DOHH2 (cell line): ENCODE measurements around the gene FANCI.

Experiments used
- EZH2phosphoT487 ChIP-seq: fragments of 200-600 bp; sonication (generic); IDR thresholded peaks from 2 replicates; pipeline ENCODE4 v1.6.1; 2017; ENCODE audit warnings: borderline replicate concordance, mild to moderate bottlenecking, antibody characterized with exemption, low read length, moderate library complexity, mixed read lengths
- TF ChIP-seq, protein P1 (sequence below): fragments of 200-600 bp; sonication (generic); IDR thresholded peaks from one replicate; pipeline ENCODE4 v1.5.1; 2014; ENCODE audit warnings: antibody characterized with exemption, mild to moderate bottlenecking, low read depth, low read length; ENCODE audit not compliant: poor library complexity, severe bottlenecking

DNA sequence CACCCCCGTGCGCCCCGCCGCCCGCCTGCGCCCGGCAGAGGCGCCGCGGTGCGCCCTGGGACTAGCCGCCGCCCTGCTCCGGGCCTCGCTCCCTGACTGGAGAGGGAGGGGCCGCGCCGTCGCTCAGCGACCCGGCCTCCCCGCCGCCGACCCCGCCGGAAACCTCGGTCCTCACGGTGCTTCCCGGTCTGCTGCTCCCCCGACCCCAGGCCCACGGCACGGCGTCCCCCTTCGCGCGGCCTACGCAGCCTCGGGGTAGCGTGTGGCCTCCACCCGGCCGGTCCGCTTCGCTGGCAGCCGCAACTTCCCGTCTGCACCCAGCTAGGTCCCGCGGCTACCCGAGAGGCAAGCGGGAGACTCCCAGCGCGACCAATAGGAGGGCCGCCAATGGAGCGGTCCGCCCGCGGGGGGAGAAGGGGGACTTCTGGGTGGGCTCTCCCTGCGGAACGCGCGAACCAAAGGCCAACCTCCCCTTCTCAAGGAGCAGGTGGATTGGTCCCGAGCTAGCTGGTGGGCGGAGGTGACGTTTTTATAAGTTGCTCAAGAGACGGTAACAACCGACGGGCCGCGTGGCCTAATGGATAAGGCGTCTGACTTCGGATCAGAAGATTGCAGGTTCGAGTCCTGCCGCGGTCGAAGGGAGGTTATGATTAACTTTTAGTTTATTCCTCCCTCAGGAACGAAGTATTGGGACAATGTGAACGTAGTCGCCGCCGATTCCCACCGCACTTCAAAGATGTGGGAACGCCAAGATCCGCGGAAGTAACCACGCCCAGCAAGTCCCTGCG lies 90.9 kb downstream of the FANCI start, which contains the start of gene POLG:
- TF ChIP-seq, protein P1, sequence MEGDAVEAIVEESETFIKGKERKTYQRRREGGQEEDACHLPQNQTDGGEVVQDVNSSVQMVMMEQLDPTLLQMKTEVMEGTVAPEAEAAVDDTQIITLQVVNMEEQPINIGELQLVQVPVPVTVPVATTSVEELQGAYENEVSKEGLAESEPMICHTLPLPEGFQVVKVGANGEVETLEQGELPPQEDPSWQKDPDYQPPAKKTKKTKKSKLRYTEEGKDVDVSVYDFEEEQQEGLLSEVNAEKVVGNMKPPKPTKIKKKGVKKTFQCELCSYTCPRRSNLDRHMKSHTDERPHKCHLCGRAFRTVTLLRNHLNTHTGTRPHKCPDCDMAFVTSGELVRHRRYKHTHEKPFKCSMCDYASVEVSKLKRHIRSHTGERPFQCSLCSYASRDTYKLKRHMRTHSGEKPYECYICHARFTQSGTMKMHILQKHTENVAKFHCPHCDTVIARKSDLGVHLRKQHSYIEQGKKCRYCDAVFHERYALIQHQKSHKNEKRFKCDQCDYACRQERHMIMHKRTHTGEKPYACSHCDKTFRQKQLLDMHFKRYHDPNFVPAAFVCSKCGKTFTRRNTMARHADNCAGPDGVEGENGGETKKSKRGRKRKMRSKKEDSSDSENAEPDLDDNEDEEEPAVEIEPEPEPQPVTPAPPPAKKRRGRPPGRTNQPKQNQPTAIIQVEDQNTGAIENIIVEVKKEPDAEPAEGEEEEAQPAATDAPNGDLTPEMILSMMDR: no peak
- TF ChIP-seq EZH2phosphoT487: no peak
